Measurements from ENCODE around the gene TMEM176B. TPM values are rescaled to one million over a fixed set of nuclear protein-coding genes. Genes with fewer than 3 reads are reported as not detected.
"Not testable (repeated sequence)": the region's sequence is repeated elsewhere in the genome, so short reads cannot be mapped to it uniquely, and the experiment has no call there.

The TMEM176B gene
- total and polyA plus RNA-seq, 2 of the 13 experiments (the other 11 are each of a cell fraction or from before 2014, with no cell fraction given): not detected

DNA sequence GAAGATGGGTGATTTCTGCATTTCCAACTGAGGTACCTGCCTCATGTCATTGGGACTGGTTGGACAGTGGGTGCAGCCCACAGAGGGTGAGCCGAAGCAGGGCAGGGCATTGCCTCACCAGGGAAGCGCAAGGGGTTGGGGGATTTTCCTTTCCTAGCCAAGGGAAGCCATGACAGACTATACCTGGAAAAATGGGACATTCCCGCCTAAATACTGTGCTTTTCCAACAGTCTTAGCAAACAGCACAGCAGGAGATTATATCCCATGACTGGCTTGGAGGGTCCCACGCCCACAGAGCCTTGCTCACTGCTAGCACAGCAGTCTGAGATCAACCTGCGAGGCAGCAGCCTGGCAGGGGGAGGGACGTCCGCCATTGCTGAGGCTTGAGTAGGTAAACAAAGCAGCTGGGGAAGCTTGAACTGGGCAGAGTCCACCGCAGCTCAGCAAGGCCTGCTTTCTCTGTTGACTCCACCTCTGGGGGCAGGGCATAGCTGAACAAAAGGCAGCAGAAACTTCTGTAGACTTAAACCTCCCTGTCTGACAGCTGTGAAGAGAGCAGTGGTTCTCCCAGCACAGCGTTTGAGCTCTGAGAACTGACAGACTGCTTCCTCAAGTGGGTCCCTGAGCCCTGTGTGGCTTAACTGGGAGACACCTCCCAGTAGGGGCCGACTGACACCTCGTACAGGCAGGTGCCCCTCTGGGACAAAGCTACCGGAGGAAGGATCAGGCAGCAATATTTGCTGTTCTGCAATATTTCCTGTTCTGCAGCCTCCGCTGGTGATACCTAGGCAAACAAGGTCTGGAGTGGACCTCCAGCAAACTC, 7.7 kb upstream of the TMEM176B start:
- H4K20me1 ChIP-seq (ENCODE audit: insufficient read depth, low read length); in situ Hi-C loops (cut with HindIII; ENCODE audit: extremely low pct_ligation_motif_present, low pct_unique_long_range_greater_than_20kb); H3K27me3 ChIP-seq (ENCODE audit: control insufficient read depth in 1 of 2, insufficient read depth in 2 of 2, low read length in 2 of 2); BruUV-seq (replicated peaks); intact Hi-C loops (cut with micrococcal nuclease; ENCODE audit: unreplicated experiment); H3K36me3 ChIP-seq (replicated peaks in 1 of 2; ENCODE audit: control insufficient read depth in 1 of 2, insufficient read depth in 2 of 2, low read length in 2 of 2); CTCF ChIA-PET (ENCODE audit: low intra/inter-chr PET ratio, low total read pairs); H3K79me2 ChIP-seq (ENCODE audit: insufficient read depth, low read length): not testable (repeated sequence)
- Histone ChIP-seq H3K4me2 (ENCODE audit: low read depth, low read length) (peak overlapping the region; percentile 85), H3K4me1 (ENCODE audit: insufficient read depth, low read length) (peaks cover 19% of the 10 kb centered on the region), H3K9me3 (ENCODE audit: low read length) (peaks cover 19% of the 10 kb centered on the region; the same call in 1 of the 2 replicates), H3K27ac (ENCODE audit: extremely low read length, insufficient read depth, low read length) (peak overlapping the region; percentile 78), H3K4me3 (replicated peaks in 1 of 3; ENCODE audit: insufficient read depth in 1 of 3, low read depth in 2 of 3, low read length in 3 of 3) (peak overlapping the region in 2 of 3 experiments; percentile 44 to 64; a peak in 4 of 6 replicates), H2AFZ (ENCODE audit: low read length) (peak overlapping the region; percentile 42), H3K9ac (ENCODE audit: insufficient read depth, low read depth, low read length) (peak overlapping the region; percentile 46; the same call in 1 of the 2 replicates)
- WGBS (ENCODE audit: low lambda C conversion rate): 14% methylated on average over 7 of the region's 13 CpGs
- DNase-seq (ENCODE audit: low spot score) (peak; percentile 78), ATAC-seq (peak; percentile 71), FAIRE-seq (peak; percentile 83)
- POLR2A ChIA-PET: interaction anchor here (1.5 kb wide), 1 partner anchor 61 kb away, joined by 5 read pairs; no protein-coding TSS in a partner anchor
- TF ChIP-seq, protein P1, sequence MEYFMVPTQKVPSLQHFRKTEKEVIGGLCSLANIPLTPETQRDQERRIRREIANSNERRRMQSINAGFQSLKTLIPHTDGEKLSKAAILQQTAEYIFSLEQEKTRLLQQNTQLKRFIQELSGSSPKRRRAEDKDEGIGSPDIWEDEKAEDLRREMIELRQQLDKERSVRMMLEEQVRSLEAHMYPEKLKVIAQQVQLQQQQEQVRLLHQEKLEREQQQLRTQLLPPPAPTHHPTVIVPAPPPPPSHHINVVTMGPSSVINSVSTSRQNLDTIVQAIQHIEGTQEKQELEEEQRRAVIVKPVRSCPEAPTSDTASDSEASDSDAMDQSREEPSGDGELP (IDR thresholded peaks at IDR 0.05; ENCODE audit: borderline replicate concordance, low read depth): peak; percentile 45; the same call in 1 of the 2 replicates
- TF ChIP-seq KDM3A (CRISPR knock-in tag; IDR thresholded peaks at IDR 0.05; ENCODE audit: low read depth): peak; percentile 67; the same call in 1 of the 2 replicates
- peak; percentile 75 for TF ChIP-seq ZMYM4 (CRISPR knock-in tag; IDR thresholded peaks at IDR 0.05)
- peak; percentile 19; the same call in 1 of the 2 replicates for TF ChIP-seq MIER3 (CRISPR knock-in tag; IDR thresholded peaks at IDR 0.05; ENCODE audit: borderline replicate concordance)
- TF ChIP-seq ZNF883 (CRISPR knock-in tag; IDR thresholded peaks at IDR 0.05; ENCODE audit: not compliant biosample characterization): peak; percentile 32
- peak; percentile 70 for TF ChIP-seq ZNF501 (CRISPR knock-in tag; IDR thresholded peaks at IDR 0.05)
- TF ChIP-seq MEF2D (CRISPR knock-in tag; IDR thresholded peaks at IDR 0.05): peak; percentile 73; the same call in 1 of the 2 replicates
- peak; percentile 34; the same call in 1 of the 2 replicates for TF ChIP-seq ZNF768 (CRISPR knock-in tag; IDR thresholded peaks at IDR 0.05)
- TF ChIP-seq SP5 (CRISPR knock-in tag; IDR thresholded peaks at IDR 0.05; ENCODE audit: borderline replicate concordance, low read depth): peak; percentile 80
- TF ChIP-seq ZNF451 (CRISPR knock-in tag; IDR thresholded peaks at IDR 0.05): 0 out of 2 replicates have a peak, but pooled peaks have one; percentile 68
- peak; percentile 68 for TF ChIP-seq GABPB1 (CRISPR knock-in tag; IDR thresholded peaks at IDR 0.05)
- TF ChIP-seq, protein P2, sequence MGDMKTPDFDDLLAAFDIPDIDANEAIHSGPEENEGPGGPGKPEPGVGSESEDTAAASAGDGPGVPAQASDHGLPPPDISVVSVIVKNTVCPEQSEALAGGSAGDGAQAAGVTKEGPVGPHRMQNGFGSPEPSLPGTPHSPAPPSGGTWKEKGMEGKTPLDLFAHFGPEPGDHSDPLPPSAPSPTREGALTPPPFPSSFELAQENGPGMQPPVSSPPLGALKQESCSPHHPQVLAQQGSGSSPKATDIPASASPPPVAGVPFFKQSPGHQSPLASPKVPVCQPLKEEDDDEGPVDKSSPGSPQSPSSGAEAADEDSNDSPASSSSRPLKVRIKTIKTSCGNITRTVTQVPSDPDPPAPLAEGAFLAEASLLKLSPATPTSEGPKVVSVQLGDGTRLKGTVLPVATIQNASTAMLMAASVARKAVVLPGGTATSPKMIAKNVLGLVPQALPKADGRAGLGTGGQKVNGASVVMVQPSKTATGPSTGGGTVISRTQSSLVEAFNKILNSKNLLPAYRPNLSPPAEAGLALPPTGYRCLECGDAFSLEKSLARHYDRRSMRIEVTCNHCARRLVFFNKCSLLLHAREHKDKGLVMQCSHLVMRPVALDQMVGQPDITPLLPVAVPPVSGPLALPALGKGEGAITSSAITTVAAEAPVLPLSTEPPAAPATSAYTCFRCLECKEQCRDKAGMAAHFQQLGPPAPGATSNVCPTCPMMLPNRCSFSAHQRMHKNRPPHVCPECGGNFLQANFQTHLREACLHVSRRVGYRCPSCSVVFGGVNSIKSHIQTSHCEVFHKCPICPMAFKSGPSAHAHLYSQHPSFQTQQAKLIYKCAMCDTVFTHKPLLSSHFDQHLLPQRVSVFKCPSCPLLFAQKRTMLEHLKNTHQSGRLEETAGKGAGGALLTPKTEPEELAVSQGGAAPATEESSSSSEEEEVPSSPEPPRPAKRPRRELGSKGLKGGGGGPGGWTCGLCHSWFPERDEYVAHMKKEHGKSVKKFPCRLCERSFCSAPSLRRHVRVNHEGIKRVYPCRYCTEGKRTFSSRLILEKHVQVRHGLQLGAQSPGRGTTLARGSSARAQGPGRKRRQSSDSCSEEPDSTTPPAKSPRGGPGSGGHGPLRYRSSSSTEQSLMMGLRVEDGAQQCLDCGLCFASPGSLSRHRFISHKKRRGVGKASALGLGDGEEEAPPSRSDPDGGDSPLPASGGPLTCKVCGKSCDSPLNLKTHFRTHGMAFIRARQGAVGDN (CRISPR knock-in tag; IDR thresholded peaks at IDR 0.05): peak; percentile 82
- TF ChIP-seq ELF3 (CRISPR knock-in tag; IDR thresholded peaks at IDR 0.05): 0 out of 2 replicates have a peak, but pooled peaks have one; percentile 22
- peak; percentile 89 for TF ChIP-seq FOXA3 (CRISPR knock-in tag; IDR thresholded peaks at IDR 0.05)
- TF ChIP-seq KAT8 (CRISPR knock-in tag; IDR thresholded peaks at IDR 0.05): peak; percentile 76
